Stimulated activated CD4-positive, alpha-beta T cell treated with anti-CD3 and anti-CD28 coated beads, Interleukin-1b, Interleukin-23, amount 100 ng/mL, for 1 hour (primary cell): ENCODE results near the gene ALB.

ENCODE experiments used
- DNase-seq, 2 donors: peaks; one replicate each; pipeline ENCODE4 v3.0.0-alpha.2; 2020; ENCODE audit warnings: low read depth in 2 of 2

ALB gene

GRCh38 chr4:73451981-73452747 is 48.1 kb downstream of the ALB start:
- DNase-seq, result no peak

GRCh38 chr4:73452953-73453700 is 49.0 kb downstream of the ALB start:
- no peak for DNase-seq

- DNase-seq, result no peak
Observed at GRCh38 chr4:73453701-73454005, 49.6 kb downstream of the ALB start.

- no peak for DNase-seq
Observed at GRCh38 chr4:73454920-73455319, 50.8 kb downstream of the ALB start.

- no peak for DNase-seq
Observed at GRCh38 chr4:73456177-73457022, 52.3 kb downstream of the ALB start.

- no peak for DNase-seq
Observed at GRCh38 chr4:73458184-73459047, 54.3 kb downstream of the ALB start.

- no peak for DNase-seq
Observed at GRCh38 chr4:73459048-73459421, 54.9 kb downstream of the ALB start.

- DNase-seq, result no peak
Observed at GRCh38 chr4:73460913-73461522, 56.9 kb downstream of the ALB start.

- no peak for DNase-seq
Observed at GRCh38 chr4:73468170-73468569, 64.1 kb downstream of the ALB start.

- DNase-seq, result no peak
Observed at GRCh38 chr4:73470728-73471127, 66.6 kb downstream of the ALB start.
